Caco-2 (cell line): ENCODE measurements around the gene RBP2. TPM values are rescaled to one million over a fixed set of nuclear protein-coding genes. Genes with fewer than 3 reads are reported as not detected.

Source experiments
- Bru-seq: library from RNA; stranded (reverse); fragments of 400-500 nt; gene quantifications from one replicate; lab custom pipeline; 2021; lab: Mats Ljungman, UMichigan
- BruChase-seq, 2 experiments: library from RNA; stranded (reverse); fragments of 400-500 nt; gene quantifications; one replicate each; lab custom pipeline; 2021; lab: Mats Ljungman, UMichigan
- BruUV-seq: library from RNA; stranded (reverse); fragments of 400-500 nt; replicated peaks from 2 replicates; lab custom pipeline; 2021; lab: Mats Ljungman, UMichigan
- CTCF ChIA-PET: fragments of 300-600 bp; sonication (Branson Sonifier 250); formaldehyde crosslinking; loops from one replicate; lab custom pipeline; 2022; ENCODE audit warnings: antibody characterized with exemption; lab: Charles Lee
- POLR2A ChIA-PET: fragments of 300-600 bp; sonication (Branson Sonifier 250); formaldehyde crosslinking; loops from one replicate; lab custom pipeline; 2022; ENCODE audit warnings: antibody characterized with exemption; lab: Charles Lee
- DNase-seq, 2 experiments: peaks; one replicate each; pipeline versions ENCODE4 v3.0.0 to v3.0.0-alpha.2; 2020 to 2022
- H3K27me3 ChIP-seq: replicated peaks from 2 replicates; pipeline ENCODE4 v1.6.0; 2011; ENCODE audit warnings: low read length; ENCODE audit not compliant: control insufficient read depth, insufficient read depth
- H3K36me3 ChIP-seq: 2 replicates; pipeline ENCODE4 v1.5.1; 2011; ENCODE audit warnings: low read length; ENCODE audit not compliant: control insufficient read depth, insufficient read depth
- H3K4me1 ChIP-seq: fragments of 250-450 bp; sonication (Bioruptor Pico); 2 replicates; pipeline ENCODE4 v1.5.1; 2020; ENCODE audit warnings: mild to moderate bottlenecking
- H3K4me3 ChIP-seq: 2 replicates; pipeline ENCODE4 v1.5.1; 2011; ENCODE audit warnings: low read depth, mild to moderate bottlenecking, control low read depth, low read length
- H3K9me3 ChIP-seq: fragments of 250-450 bp; sonication (Bioruptor Pico); 2 replicates; pipeline ENCODE4 v1.5.1; 2020; ENCODE audit warnings: mild to moderate bottlenecking, moderate library complexity
- H3K27ac Mint-ChIP-seq: one replicate; pipeline ENCODE4 v1.8.0; 2022; ENCODE audit warnings: mixed read lengths; ENCODE audit not compliant: unreplicated experiment
- H3K27me3 Mint-ChIP-seq: one replicate; pipeline ENCODE4 v1.8.0; 2022; ENCODE audit warnings: mixed read lengths; ENCODE audit not compliant: insufficient read depth, unreplicated experiment
- H3K36me3 Mint-ChIP-seq: one replicate; pipeline ENCODE4 v1.8.0; 2022; ENCODE audit warnings: mild to moderate bottlenecking, mixed read lengths; ENCODE audit not compliant: insufficient read depth, unreplicated experiment
- H3K4me1 Mint-ChIP-seq: one replicate; pipeline ENCODE4 v1.8.0; 2022; ENCODE audit warnings: low read depth, mixed read lengths; ENCODE audit not compliant: unreplicated experiment
- H3K4me3 Mint-ChIP-seq: one replicate; pipeline ENCODE4 v1.8.0; 2022; ENCODE audit warnings: mild to moderate bottlenecking, moderate library complexity, mixed read lengths; ENCODE audit not compliant: unreplicated experiment
- H3K9me3 Mint-ChIP-seq: one replicate; pipeline ENCODE4 v1.8.0; 2022; ENCODE audit warnings: mixed read lengths; ENCODE audit not compliant: unreplicated experiment
- CTCF ChIP-seq, 2 experiments: fragments of 200-600 bp in 1 of 2; IDR thresholded peaks; 1 replicate in 1 of 2; 2 replicates in 1 of 2; pipeline versions ENCODE4 v1.5.1 to v1.8.0; 2011 to 2022; ENCODE audit warnings: antibody characterized with exemption in 1 of 2, control low read depth in 1 of 2, inconsistent platforms in 1 of 2, low read depth in 1 of 2, low read length in 1 of 2, mild to moderate bottlenecking in 1 of 2, moderate library complexity in 1 of 2; ENCODE audit not compliant: insufficient read depth in 1 of 2, severe bottlenecking in 1 of 2, unreplicated experiment in 1 of 2
- intact Hi-C: fragments of 100-400 bp; cut with micrococcal nuclease; formaldehyde crosslinking; loops from one replicate; pipeline ENCODE4 v1.10.0; 2022; ENCODE audit not compliant: unreplicated experiment
- long read RNA-seq: library from polyadenylated mRNA; stranded (forward); transcript quantifications from one replicate; pipeline ENCODE4 v2.0.0, GENCODE V29; 2022
- total RNA-seq: library from RNA; stranded (reverse); gene quantifications from 2 replicates; pipeline ENCODE4 v1.2.3, GENCODE V29; 2022

RBP2 gene
- 26.9 and 28.0 TPM in 2 replicates for total RNA-seq
- Bru-seq, nascent RNA, result percentile 49 among the genes with signal in this experiment
- BruChase-seq, experiment 1, labeled RNA remaining after a 2-hour chase, result percentile 44 among the genes with signal in this experiment
- BruChase-seq, experiment 2, labeled RNA remaining after a 6-hour chase, result percentile 46 among the genes with signal in this experiment
- long read RNA-seq, transcript RBP2-201 (4 exons, 694 nt), result major isoform, 23 of 25 reads
- long read RNA-seq, partial matches to known transcripts, result 2 of 25 reads
- long read RNA-seq, other reads (novel, unspliced or antisense), result 0 of 25 reads

GRCh38 chr3:139476348-139476747 lies at the start of gene RBP2:
TSS of gene RBP2 (minus strand) at chr3:139476516. CDS start at chr3:139476459, 57 bp downstream.
- no peaks in the 10 kb centered on the region for H3K9me3 ChIP-seq
- BruUV-seq, result no TSS peak
- Mint-ChIP-seq H3K36me3 (peaks cover 5% of the 10 kb centered on the region), H3K9me3 (no peaks in the 10 kb centered on the region), H3K4me3 (peak within 1 kb of the TSS; percentile 8), H3K27me3 (no peaks in the 10 kb centered on the region), H3K27ac (peak within 1 kb of the TSS; percentile 71), H3K4me1 (peaks cover 22% of the 10 kb centered on the region)
- peaks cover 45% of the 10 kb centered on the region for H3K4me1 ChIP-seq
- DNase-seq, result peak; percentile 26 to 48
- ChIA-PET CTCF (no interaction called here), POLR2A (interaction anchor here (0.5 kb wide), 1 partner anchor 52 kb away, joined by 3 read pairs; no protein-coding TSS in a partner anchor)
- H3K27me3 ChIP-seq, result no peaks in the 10 kb centered on the region
- intact Hi-C loops, result no loop called here
- H3K36me3 ChIP-seq, result no peaks in the 10 kb centered on the region
- no peak for TF ChIP-seq CTCF (IDR thresholded peaks at IDR 0.05; ENCODE audit: insufficient read depth in 1 of 2, low read depth in 1 of 2, low read length in 1 of 2, severe bottlenecking in 1 of 2, unreplicated experiment in 1 of 2)
- no peak within 1 kb of the TSS for H3K4me3 ChIP-seq

DNA sequence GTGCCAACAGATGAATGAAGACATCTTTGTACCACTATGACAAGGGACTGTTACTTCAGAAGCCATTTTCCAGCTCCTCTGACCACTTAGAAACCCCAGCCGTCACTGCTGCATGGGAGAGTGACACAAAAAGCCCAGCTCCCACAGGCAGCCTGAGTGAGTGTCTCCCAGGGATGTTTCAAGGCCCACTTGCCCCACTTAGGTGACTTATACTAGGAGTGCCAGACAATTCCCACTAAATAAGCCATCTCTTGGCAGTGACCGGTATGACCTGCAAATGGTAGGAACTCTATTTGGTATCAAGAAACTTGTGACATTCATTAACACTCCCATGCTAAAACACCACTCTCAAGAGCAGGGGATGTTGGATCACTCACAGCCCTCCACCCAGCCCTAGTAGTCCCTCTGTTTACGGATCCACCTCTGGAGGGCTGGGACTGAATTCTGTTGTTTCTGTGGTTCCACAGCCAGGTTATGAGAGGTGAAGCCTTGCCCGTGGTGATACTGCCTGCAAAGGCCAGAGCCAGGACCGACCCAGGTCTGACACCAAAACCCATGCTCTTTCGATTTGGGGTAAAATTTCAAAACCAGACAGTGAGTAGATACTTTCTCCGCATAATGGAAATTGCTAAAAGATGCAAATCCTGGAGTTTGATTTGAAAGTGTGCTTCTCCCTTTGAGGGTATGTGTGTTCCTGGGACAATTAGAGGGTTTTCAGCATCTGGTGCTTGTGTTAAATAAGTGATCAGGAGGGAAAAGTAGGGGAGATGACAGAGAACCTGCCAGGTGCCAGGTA lies 48.7 kb upstream of the RBP2 start:
- Mint-ChIP-seq H3K27me3 (no peaks in the 10 kb centered on the region), H3K27ac (no peak overlapping the region), H3K4me3 (no peak overlapping the region), H3K9me3 (no peaks in the 10 kb centered on the region), H3K36me3 (no peaks in the 10 kb centered on the region), H3K4me1 (no peaks in the 10 kb centered on the region)
- intact Hi-C loops, result no loop called here
- no peaks in the 10 kb centered on the region for H3K9me3 ChIP-seq
- ChIA-PET POLR2A (no interaction called here), CTCF (no interaction called here)
- H3K36me3 ChIP-seq, result no peaks in the 10 kb centered on the region
- H3K4me3 ChIP-seq, result no peak overlapping the region
- no TSS peak for BruUV-seq
- no peaks in the 10 kb centered on the region for H3K27me3 ChIP-seq
- TF ChIP-seq CTCF (IDR thresholded peaks at IDR 0.05; ENCODE audit: insufficient read depth in 1 of 2, low read depth in 1 of 2, low read length in 1 of 2, severe bottlenecking in 1 of 2, unreplicated experiment in 1 of 2), result no peak
- DNase-seq, result no peak
- no peaks in the 10 kb centered on the region for H3K4me1 ChIP-seq

- Mint-ChIP-seq H3K27me3 (no peaks in the 10 kb centered on the region), H3K4me1 (no peaks in the 10 kb centered on the region), H3K9me3 (no peaks in the 10 kb centered on the region), H3K36me3 (peaks cover 6% of the 10 kb centered on the region), H3K4me3 (no peak overlapping the region), H3K27ac (no peak overlapping the region)
- no peaks in the 10 kb centered on the region for H3K9me3 ChIP-seq
- no peak for DNase-seq
- CTCF ChIA-PET, result no interaction called here
- TF ChIP-seq CTCF (IDR thresholded peaks at IDR 0.05; ENCODE audit: insufficient read depth in 1 of 2, low read depth in 1 of 2, low read length in 1 of 2, severe bottlenecking in 1 of 2, unreplicated experiment in 1 of 2), result no peak
- H3K27me3 ChIP-seq, result no peaks in the 10 kb centered on the region
- H3K4me1 ChIP-seq, result no peaks in the 10 kb centered on the region
- H3K4me3 ChIP-seq, result no peak overlapping the region
- H3K36me3 ChIP-seq, result no peaks in the 10 kb centered on the region
- POLR2A ChIA-PET, result no interaction called here
- intact Hi-C loops, result no loop called here
- no TSS peak for BruUV-seq
Observed at GRCh38 chr3:139523718-139524117, 47.4 kb upstream of the RBP2 start.
